MM.1S (cell line): ENCODE data around the gene ABCA2.
A peak's percentile ranks its signal among the peaks of the same experiment; 100 is the strongest.

Experiments used
- DNase-seq: peaks from one replicate; pipeline ENCODE4 v3.0.0-alpha.2; 2015
- H2AFZ ChIP-seq: fragments of 300-600 bp; sonication (generic); 2 replicates; pipeline ENCODE4 v1.6.0; 2016; ENCODE audit warnings: antibody characterized with exemption, low read length
- H3F3A ChIP-seq: fragments of 300-600 bp; sonication (generic); 2 replicates; pipeline ENCODE4 v1.6.1; 2016; ENCODE audit warnings: mild to moderate bottlenecking, antibody characterized with exemption, low read length, moderate library complexity, mixed read lengths; ENCODE audit not compliant: insufficient read depth
- H3K27ac ChIP-seq: fragments of 300-600 bp; sonication (generic); 2 replicates; pipeline ENCODE4 v1.5.1; 2016; ENCODE audit warnings: mild to moderate bottlenecking, low read length
- H3K27me3 ChIP-seq: fragments of 300-600 bp; sonication (generic); replicated peaks from 2 replicates; pipeline ENCODE4 v1.6.0; 2016; ENCODE audit warnings: low read length; ENCODE audit not compliant: insufficient read depth
- H3K36me3 ChIP-seq: fragments of 300-600 bp; sonication (generic); replicated peaks from 2 replicates; pipeline ENCODE4 v1.6.1; 2016; ENCODE audit warnings: mild to moderate bottlenecking, low read length, mixed read lengths; ENCODE audit not compliant: insufficient read depth
- H3K4me1 ChIP-seq: fragments of 300-600 bp; sonication (generic); 2 replicates; pipeline ENCODE4 v1.6.1; 2016; ENCODE audit warnings: low read length, mixed read lengths
- H3K4me2 ChIP-seq: fragments of 300-600 bp; sonication (generic); 2 replicates; pipeline ENCODE4 v1.6.0; 2016; ENCODE audit warnings: low read depth, low read length
- H3K4me3 ChIP-seq: fragments of 300-600 bp; sonication (generic); 2 replicates; pipeline ENCODE4 v1.5.1; 2016; ENCODE audit warnings: low read length, mixed read lengths
- H3K79me2 ChIP-seq: fragments of 300-600 bp; sonication (generic); 2 replicates; pipeline ENCODE4 v1.6.1; 2016; ENCODE audit warnings: mixed run types, low read length, mixed read lengths
- H3K9ac ChIP-seq: fragments of 300-600 bp; sonication (generic); 2 replicates; pipeline ENCODE4 v1.6.1; 2016; ENCODE audit warnings: low read length, mixed read lengths
- H3K9me2 ChIP-seq: fragments of 300-600 bp; sonication (generic); replicated peaks from 2 replicates; pipeline ENCODE4 v1.6.1; 2016; ENCODE audit warnings: mild to moderate bottlenecking, low read length, mixed read lengths; ENCODE audit not compliant: insufficient read depth
- H3K9me3 ChIP-seq: fragments of 300-600 bp; sonication (generic); replicated peaks from 2 replicates; pipeline ENCODE4 v1.6.1; 2016; ENCODE audit warnings: mild to moderate bottlenecking, low read length, mixed read lengths; ENCODE audit not compliant: insufficient read depth
- H4K20me1 ChIP-seq: fragments of 300-600 bp; sonication (generic); 2 replicates; pipeline ENCODE4 v1.6.1; 2016; ENCODE audit warnings: mild to moderate bottlenecking, low read length, moderate library complexity, mixed read lengths; ENCODE audit not compliant: insufficient read depth
- CTCF ChIP-seq: fragments of 300-600 bp; sonication (generic); IDR thresholded peaks from 2 replicates; pipeline ENCODE4 v1.5.1; 2016; ENCODE audit warnings: antibody characterized with exemption, low read length, mixed read lengths
- EZH2 ChIP-seq: fragments of 300-600 bp; sonication (generic); optimal IDR thresholded peaks from 2 replicates; pipeline ENCODE3; 2017; ENCODE audit warnings: low read depth, mild to moderate bottlenecking, antibody characterized with exemption, low read length, mixed read lengths
- EZH2phosphoT487 ChIP-seq: fragments of 300-600 bp; sonication (generic); IDR thresholded peaks from 2 replicates; pipeline ENCODE4 v1.6.1; 2018; ENCODE audit warnings: antibody characterized with exemption, low read length

ABCA2 gene

DNA sequence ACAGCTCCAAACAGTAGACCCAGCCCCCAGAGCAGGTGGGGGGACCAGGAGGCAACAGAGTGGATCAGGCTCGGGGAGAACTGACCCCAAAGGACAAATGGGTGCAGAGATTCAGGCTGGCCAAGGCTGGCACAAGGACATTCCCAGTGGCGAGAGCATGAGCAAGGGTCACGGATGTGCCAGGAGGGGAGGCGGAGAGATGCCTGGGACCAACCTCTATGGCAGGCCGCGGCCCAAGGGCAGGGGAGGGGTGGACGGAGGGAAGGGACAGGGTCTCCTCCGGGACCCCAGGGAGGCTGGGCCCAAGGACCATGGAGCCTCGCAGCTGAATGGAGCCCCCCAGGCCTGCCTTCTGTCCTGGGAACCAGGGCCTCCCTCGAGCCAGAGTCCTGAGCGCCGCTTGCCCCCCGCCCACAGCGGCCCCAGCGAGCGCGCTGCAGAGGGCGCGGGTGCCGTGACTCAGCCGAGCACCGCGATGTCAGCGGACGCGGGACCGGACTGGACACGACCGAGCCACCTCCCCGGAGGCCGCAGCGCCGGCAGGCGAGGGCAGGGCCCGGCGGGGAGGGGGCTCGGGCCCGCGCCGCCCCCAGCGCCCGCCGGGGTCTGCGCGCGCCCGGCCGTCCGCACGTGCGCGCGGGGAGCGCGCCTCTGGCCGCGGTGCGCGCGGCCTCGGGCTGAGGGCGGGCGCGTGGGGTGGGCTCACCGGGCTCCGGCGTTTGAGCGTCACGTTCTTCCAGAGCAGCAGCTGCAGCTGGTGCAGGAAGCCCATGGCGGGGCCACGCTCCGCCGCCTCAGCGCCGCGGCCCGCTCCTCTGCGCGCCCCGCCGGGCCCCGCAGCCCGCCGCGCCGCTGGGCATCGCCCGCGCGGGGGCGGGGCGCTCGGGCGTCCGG is at the start of gene ABCA2:
Gene ABCA2, minus strand, starts transcription at position 869 of the 894 bp plus-strand sequence. Its CDS starts 97 bp downstream, at position 772.
- no peak within 1 kb of the TSS for H3K9ac ChIP-seq
- no peaks in the 10 kb centered on the region for H3K9me2 ChIP-seq
- TF ChIP-seq CTCF (no peak), EZH2 (no peak), EZH2phosphoT487 (no peak)
- H3K4me3 ChIP-seq: peak within 1 kb of the TSS; percentile 65
- peaks cover 5% of the 10 kb centered on the region; the same call in 1 of the 2 replicates for H3F3A ChIP-seq
- peaks cover 57% of the 10 kb centered on the region for H3K27me3 ChIP-seq
- peak within 1 kb of the TSS; percentile 99 for H3K4me2 ChIP-seq
- DNase-seq: no peak
- H3K4me1 ChIP-seq: peaks cover 12% of the 10 kb centered on the region
- H3K9me3 ChIP-seq: no peaks in the 10 kb centered on the region
- H4K20me1 ChIP-seq: no peaks in the 10 kb centered on the region
- H3K79me2 ChIP-seq: no peaks in the 10 kb centered on the region
- peak within 1 kb of the TSS; percentile 90 for H2AFZ ChIP-seq
- no peaks in the 10 kb centered on the region for H3K36me3 ChIP-seq
- H3K27ac ChIP-seq: no peak within 1 kb of the TSS

GRCh38 chr9:137077010-137077747 is 49.1 kb upstream of the ABCA2 start, which contains the start of gene UAP1L1:
TSS of gene UAP1L1 (plus strand) at chr9:137077517. CDS start at chr9:137077533, 16 bp downstream.
- Histone ChIP-seq H3K9me3 (no peaks in the 10 kb centered on the region), H3K36me3 (peaks cover 3% of the 10 kb centered on the region; the same call in 1 of the 2 replicates), H3K9ac (peak within 1 kb of the TSS; percentile 55; the same call in 1 of the 2 replicates), H3K79me2 (peaks cover 24% of the 10 kb centered on the region), H3K4me2 (peak within 1 kb of the TSS; percentile 92), H3K9me2 (no peaks in the 10 kb centered on the region), H4K20me1 (no peaks in the 10 kb centered on the region), H3K4me3 (peak within 1 kb of the TSS; percentile 81), H3F3A (peaks cover 4% of the 10 kb centered on the region; the same call in 1 of the 2 replicates), H3K27ac (no peak within 1 kb of the TSS), H3K27me3 (no peaks in the 10 kb centered on the region), H2AFZ (peak within 1 kb of the TSS; percentile 81), H3K4me1 (0 out of 2 replicates have a peak, but pooled peaks cover 5% of the 10 kb centered on the region)
- peak; percentile 68 for DNase-seq
- TF ChIP-seq CTCF: no peak
- no peak for TF ChIP-seq EZH2phosphoT487

DNA sequence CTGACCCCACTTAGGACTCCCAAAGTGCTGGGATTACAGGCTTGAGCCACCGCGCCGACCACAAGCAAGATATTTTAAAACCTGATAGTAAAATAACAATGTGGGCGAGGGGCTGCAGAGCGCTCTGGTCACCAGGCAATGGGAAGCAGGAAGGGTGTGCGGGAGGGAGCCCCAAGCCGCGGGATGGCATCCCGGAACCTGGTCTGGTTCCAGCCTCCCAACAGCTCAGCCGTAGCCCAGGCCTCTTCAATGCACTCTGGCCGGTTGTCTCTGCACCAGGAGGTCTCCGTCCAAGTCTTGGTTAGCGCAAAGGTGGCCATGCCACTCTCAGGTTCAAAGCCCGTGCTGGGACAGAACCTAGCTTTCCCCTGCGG is 48.6 kb upstream of the ABCA2 start:
- Histone ChIP-seq H3F3A (peaks cover 4% of the 10 kb centered on the region; the same call in 1 of the 2 replicates), H3K4me2 (peak overlapping the region; percentile 79), H3K9me2 (no peaks in the 10 kb centered on the region), H3K27ac (no peak overlapping the region), H3K9me3 (no peaks in the 10 kb centered on the region), H4K20me1 (no peaks in the 10 kb centered on the region), H3K27me3 (no peaks in the 10 kb centered on the region), H3K79me2 (peaks cover 24% of the 10 kb centered on the region), H3K9ac (peak overlapping the region; percentile 22; the same call in 1 of the 2 replicates), H3K36me3 (peaks cover 3% of the 10 kb centered on the region; the same call in 1 of the 2 replicates), H3K4me3 (peak overlapping the region; percentile 53), H2AFZ (peak overlapping the region; percentile 81), H3K4me1 (0 out of 2 replicates have a peak, but pooled peaks cover 5% of the 10 kb centered on the region)
- no peak for DNase-seq
- no peak for TF ChIP-seq CTCF
- TF ChIP-seq EZH2phosphoT487: no peak
- no peak for TF ChIP-seq EZH2
